Sciatic nerve (tissue), 2 donors: ENCODE data around the gene KCNQ1. TPM values are rescaled to one million over a fixed set of nuclear protein-coding genes. Genes with fewer than 3 reads are reported as not detected.
A peak's percentile ranks its signal among the peaks of the same experiment; 100 is the strongest.
"Not testable (repeated sequence)": the region's sequence is repeated elsewhere in the genome, so short reads cannot be mapped to it uniquely, and the experiment has no call there.

Experiments used
- ATAC-seq: fragments of 200-7000 bp; cut with Tn5 transposase; one replicate; pipeline ENCODE4 v1.9.1; 2020; ENCODE audit warnings: mild to moderate bottlenecking, moderate library complexity
- DNase-seq: peaks from one replicate; pipeline ENCODE4 v3.0.0-alpha.2; 2020; ENCODE audit warnings: low spot score
- intact Hi-C: fragments of 100-400 bp; cut with DNase I; formaldehyde crosslinking; loops from one replicate; pipeline ENCODE4 v1.14.2; 2022
- total RNA-seq: library from RNA; stranded (reverse); fragmentation: NEBNext Ultra II Directional; extraction: Animal tissue kit (Norgen Biotek cat#: 25700); gene quantifications from one replicate; pipeline ENCODE4 v1.2.1, GENCODE V29; 2021
- donor health status: DM: no; HTN: no; CAD: no.
- donor health status: DM: no; HTN: no; CAD: no.

KCNQ1 gene
- total RNA-seq, 1 donor from 2014 or later: 6.2 TPM

DNA sequence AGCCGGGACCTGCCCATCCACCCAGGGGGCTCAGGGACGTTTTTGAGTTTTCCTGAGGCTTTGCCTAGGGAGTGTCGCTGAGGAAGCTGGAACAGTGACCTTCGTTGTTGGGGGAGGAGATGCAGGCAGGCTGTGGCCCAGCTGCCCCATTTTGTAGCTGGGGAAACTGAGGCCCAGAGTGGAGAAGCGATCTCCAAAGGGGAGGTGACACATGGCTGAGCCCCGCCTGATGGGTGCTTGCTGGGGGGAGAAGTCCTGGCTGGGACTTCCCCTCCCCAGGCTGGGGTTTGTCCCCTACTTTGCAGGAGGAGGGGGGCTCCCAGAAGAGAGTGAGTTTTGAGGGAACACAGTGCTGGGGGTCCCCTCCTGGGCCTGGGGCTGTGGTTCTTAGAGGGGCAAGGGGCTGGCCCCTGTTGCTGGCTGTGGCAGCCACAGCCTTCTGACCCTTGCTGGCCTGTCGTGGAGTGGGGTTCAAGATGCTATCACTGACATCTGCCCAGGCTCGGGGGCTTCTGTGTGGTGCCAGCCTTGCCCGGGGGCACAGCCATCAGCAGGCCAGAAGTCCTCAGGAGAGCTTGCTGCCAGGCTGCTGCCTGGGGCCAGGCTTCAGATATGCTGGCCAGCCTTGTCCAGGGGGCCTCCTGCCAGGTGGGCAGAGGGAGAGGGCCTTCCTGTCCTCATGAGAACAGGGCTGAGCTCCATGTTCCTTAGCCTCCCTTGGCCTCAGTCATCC lies 21.4 kb downstream of the KCNQ1 start:
- intact Hi-C loops: no loop called here
- DNase-seq (peak; percentile 41), ATAC-seq (no peak)

DNA sequence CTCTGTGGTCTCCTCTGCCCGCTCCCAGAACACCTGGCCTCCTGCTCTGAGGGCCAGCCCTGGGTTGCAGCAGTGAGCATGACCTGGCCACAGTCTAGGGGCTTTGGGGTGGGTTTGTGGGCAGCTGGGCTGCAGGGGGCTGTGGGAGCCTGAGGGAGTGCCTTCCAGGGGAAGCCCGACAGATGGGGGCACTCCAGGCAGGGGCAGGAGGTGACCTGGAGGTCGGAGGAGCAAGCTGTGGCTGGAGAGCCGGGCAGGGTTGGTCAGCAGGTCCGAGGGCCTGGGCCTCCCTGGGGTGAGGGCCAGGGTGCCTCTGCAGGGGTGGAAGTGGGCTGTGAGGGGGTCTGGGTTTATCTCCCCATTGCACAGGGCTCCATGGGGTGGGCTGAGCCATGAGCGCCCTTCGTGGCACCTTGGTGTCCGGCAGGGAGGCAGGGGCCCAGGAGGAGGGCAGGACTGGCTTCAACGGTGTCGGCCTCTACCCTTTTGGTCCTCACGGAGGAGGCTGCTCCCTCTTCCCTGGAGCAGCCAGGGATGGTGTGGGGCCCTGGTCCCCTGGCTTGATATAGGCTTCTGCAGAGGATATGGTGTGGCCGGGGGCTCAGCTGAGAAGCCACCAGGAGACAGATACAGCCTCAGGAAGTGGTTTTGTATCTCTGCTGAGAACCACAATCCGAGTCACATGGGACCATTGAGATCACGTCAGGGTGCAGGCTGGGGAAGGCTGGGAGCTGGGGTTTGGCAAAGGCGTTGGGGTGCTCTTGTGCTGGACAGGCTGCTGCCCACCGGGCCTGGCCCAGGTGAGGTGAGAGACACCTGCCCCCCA lies 22.3 kb downstream of the KCNQ1 start:
- peak; percentile 47 for ATAC-seq
- peak; percentile 53 for DNase-seq
- intact Hi-C loops: no loop called here

DNA sequence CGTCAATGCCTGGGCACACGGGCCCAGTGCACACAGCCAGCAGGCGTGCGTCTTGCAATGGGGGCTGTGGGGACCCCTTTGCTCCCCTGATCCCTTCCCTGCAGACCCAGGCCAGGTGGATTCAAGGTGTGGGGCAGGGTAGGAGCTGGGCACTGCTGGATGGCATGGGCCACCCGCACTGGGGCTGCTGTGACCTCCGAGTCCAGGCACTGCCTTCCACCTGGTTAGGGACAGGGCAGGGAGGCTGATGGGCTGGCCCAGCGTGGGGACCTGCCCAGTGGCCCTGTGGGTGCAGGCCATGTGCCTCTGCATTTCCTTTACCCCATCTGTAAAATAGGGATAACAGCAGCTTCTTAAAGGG lies 22.9 kb downstream of the KCNQ1 start:
- ATAC-seq: no peak
- intact Hi-C loops: no loop called here
- DNase-seq: peak; percentile 38

DNA sequence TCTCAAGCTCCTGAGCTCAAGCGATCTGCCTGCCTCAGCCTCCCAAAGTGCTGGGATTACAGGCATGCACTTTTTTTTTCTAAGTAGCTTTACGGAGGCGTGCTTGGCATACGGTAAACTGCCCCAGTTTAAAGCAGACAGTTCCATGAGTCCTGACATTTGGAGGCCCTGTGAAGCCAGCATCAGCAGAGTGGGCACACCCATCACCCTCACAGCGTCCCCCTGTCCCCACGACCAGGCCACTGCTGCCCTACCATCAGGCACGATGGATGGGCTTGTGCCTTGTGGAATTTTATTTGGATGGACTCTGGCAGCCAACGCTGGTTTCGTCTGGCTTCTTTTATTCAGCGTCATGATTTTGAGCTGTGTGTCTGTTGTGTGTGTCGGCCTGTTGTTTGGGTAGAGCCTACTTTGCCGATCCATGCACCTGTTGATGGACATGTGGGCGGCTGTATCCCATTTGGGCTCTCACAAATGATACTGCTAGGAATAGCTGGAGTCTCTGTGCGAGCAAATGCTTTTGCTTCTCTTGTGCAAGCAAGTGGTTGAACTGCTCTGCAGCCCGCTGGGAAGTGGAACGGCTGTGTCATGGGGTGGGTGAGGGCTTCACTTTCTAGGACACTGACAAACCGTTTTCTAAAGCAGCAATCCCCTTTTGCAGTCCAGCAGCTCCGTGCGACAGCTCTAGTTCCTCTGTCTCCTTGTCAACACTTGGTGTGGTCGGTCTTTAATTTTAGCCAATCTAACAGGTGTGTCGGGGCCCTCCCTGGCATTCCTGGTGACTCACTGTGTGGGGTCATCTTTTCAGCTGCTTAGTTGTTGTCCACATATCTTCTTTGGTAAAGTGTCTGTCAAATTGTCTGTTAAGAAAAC lies 23.8 kb downstream of the KCNQ1 start:
- DNase-seq (peak; percentile 45), ATAC-seq (no peak)
- intact Hi-C loops: no loop called here

DNA sequence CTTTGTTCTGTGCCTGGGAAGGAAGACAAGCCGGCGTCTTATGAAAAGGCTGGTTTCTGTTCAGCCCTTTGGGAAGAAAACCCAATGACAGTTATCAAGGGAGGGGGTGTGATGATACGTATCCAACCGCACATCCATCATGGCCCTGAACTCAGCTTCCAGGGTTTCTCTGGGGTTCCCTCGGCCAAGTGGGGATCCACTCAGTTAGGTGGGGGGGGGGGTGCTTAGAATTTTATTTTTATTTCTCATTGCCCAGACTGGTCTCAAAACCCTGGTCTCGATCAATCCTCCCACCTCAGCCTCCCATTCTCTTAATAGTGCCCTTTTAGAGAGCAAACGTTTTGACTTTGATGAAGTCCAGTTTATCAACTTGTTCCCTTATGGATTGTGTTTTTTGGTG lies 25.7 kb downstream of the KCNQ1 start:
- DNase-seq (peak; percentile 5), ATAC-seq (no peak)
- intact Hi-C loops: no loop called here

DNA sequence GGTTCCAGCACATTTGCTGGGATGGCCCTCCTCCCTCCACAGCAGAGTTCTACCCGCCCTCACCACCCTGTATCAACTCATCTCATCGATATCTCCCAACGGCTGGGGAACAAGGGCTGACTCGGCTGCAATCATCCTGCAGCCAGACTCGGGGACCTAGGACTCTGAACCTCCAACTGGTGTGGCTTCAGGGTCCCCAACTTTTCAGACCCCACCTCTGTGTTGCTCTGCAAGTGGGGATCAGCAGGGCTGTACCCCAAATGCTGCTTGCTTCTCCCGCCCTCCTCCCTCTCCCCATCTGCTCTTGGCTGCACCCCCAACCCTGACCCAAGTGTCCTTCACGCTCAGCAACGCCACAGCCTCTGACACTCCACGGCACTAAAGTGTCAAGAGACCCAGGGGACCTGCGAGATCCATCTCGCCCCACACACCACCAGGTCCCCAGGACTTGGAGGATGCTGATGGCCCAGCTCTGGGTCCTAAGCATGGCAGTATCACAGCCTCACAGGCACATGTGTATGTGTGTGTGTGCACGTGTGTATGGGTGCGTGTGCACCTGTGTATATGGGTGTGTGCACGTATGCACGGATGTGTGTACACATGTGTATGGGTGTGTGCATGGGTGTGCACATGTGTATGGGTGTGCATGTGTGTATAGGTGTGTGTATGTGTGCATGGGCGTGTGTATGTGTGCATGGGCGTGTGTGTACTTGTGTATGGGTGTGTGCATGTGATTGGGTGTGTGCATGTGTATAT lies 26.4 kb downstream of the KCNQ1 start:
- peak; percentile 43 for DNase-seq
- no peak for ATAC-seq
- intact Hi-C loops: no loop called here

DNA sequence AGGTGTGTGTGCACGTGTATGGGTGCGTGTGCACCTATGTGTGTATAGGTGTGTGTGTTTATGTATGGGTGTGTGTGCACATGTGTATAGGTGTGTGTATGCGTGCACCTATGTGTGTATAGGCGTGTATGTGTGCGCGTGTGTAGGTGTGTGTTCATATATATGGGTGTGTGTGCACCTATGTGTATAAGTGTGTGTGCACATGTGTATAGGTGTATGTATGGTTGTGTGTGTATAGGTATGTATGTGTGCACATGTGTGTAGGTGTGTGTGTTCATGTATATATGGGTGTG lies 26.9 kb downstream of the KCNQ1 start:
- DNase-seq: peak; percentile 12
- intact Hi-C loops: no loop called here
- no peak for ATAC-seq

DNA sequence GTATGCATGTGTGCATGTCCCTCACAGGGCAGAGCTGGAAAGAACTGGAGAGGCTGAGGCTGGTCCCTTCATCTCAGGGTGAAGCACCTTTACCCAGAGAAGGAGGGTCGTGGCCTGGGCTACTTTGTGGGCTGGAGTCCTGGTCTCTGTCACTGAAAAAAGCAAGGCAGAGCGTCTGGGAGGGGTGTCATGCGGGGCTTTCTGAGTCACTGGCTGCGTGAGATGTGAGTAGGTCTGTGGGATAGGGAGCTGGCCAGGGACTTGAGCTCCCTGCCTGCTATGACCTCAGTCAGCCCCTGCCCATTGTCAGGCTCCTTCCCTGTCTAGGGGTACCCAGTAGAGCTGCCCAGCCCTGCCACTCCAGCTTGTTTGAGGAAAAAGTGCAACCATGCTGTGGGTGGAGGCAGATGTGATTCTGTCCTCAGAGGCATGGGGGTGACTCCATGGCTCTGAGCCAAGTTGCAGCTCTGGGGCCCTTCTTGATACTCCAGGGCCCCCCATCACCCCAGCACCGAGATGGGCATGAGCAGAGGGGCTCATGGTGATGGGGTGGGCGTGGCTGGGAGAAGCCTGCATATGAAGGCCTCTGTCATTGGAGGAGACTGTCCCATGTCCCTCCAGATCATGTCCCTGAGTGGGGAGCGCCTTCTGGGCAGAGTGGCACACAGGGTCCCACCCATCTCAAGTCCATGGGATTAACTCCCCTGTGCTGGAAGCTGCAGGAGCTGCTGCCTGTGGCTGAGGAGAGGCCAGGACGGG lies 27.8 kb downstream of the KCNQ1 start:
- ATAC-seq (no peak), DNase-seq (peak; percentile 35)
- intact Hi-C loops: no loop called here

DNA sequence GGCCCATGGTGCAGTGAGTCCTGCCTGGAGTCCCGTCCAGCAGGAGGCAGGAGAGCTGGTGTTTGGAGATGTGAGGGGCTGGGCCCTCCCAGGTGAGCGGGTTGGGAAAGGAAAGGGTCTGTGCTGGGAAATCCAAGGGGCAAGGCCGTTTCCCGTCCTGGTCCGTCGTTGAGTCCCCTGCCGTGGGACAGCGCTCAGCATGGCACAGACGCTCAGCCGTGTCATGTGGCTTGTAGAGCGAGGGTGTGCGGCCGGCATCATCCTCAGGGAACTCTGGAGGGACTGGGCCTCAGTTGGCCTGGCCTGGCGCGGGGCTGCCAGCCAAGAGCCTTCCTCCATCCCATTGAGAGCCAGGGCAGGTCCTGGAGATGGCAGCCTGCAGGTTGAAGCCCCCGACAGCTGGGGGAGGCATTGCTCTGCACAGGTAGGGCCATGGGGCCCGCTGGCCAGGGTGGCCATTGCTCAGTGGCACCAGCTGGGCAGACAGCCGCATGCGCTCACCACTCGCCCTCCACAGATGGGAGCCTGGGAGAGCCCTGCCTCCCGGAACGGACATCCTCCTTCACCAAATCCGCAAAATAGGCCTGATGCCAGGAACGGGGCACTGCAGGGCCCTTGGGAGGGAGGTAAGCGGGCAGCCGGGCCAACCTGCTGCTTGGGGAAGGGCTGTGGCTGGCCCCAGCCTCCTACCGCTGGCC lies 28.7 kb downstream of the KCNQ1 start:
- intact Hi-C loops: no loop called here
- DNase-seq (peak; percentile 53), ATAC-seq (no peak)

DNA sequence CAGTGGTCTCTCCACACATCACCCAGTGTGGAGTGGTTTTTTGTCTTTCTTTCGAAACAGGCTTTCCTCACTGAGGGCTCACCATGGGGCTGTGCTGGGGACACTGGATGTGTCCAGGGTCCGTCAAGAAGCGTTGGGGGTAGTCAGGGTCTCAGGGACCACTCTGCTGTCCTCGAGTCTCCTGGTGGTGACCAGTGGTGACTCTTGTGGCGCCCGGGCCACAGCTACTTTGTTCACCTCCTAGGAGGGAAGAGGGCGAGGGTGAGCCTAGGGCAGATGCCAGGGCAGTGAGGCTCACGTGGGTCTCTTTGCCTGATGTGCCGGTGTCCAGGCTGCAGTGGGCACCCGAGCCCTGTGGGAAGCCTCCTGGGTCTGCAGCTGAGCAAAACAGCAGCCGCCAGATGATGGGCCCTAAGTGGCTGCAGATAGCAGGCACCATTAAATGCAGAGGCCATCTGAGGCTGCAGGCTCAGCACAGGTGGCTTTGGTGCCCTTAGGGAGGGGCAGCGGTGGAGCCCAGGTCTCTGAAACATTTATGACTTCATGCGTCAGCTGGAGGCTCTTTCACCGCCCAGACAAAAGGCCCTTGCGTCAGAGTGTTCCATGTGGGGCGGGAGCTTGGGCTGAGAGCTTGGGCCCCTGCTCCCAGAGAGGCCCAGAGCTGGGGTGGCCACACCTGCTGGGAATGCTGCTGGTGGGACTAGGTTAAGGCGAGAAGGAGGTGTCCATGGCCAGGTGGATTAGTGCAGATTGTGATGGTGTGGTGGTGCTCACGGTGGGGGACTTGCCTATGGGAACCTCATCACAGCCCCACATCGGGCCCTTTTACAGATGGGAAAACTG lies 29.5 kb downstream of the KCNQ1 start:
- intact Hi-C loops: no loop called here
- ATAC-seq: no peak
- DNase-seq: no peak

DNA sequence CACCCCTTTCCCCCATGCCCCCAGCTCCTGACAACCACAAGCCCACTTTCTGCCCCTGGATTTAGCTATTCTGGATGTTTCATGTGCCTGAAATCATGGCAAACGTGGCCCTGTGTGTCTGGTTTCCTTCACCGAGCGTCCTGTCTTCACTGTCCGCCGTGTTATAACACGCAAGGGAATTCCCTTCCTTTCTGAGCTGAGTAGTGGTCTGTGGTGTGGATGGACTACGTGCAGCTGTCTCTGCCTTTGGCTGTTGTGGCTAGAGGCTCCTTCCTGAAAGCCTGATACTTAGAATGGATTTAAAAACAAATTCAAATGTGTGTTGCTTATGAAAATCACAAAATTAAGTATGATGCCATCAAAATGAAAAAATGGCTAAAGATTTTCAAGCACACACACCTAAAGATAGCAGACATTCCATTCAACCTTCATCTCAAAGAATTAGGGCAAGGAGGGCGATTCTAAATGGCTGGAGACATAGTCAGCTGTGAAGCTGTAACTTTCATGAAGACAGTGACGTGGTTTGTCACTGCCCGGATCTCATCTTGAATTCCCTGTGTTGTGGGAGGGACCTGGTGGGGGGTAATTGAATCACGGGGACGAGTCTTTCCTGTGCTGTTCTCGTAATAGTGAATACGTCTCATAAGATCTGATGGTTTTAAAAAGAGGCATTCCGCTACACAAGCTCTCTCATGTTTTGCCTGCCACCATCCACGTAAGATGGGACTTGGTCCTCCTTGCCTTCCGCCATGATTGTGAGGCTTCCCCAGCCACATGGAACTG lies 30.5 kb downstream of the KCNQ1 start:
- DNase-seq (no peak), ATAC-seq (no peak)
- intact Hi-C loops: no loop called here

DNA sequence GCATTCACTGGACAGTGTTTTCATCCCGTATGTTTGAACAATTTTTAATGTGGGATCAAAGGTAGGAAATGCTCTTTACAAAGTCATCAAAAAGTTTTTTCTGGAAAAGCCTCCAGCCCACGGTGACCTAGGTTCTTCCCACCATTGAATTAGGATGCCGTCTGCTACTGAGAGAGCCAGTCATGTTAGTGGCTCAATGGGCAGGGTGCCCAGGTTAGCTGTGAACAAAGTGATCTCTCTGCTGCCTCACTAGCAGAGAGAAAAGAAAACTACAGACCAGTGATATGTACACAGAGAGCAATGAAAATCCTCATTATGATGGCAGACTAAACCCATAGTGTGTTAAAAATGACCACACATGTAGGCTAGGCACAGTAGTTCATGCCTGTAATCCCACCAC lies 32.4 kb downstream of the KCNQ1 start:
- DNase-seq: no peak
- no peak for ATAC-seq
- intact Hi-C loops: no loop called here

DNA sequence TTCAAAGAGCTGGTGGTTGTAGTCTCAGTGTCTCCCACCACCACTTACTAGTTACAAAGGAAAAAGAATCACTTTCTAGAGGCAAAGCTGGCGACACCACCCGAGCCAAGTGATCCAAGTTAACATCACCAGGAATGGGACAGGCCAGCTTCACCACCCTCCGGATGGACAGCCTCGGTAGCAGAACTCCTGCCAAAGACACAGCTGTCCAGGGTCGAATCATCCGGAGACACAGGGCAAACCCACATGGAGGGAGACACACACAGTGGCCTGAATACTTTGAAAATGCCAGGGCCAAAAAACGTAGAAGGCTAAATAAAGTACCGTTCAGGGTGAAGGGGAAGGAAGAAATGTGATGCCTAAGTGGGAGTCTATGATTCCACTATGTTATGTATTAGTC lies 33.1 kb downstream of the KCNQ1 start:
- intact Hi-C loops: no loop called here
- ATAC-seq: no peak
- no peak for DNase-seq

DNA sequence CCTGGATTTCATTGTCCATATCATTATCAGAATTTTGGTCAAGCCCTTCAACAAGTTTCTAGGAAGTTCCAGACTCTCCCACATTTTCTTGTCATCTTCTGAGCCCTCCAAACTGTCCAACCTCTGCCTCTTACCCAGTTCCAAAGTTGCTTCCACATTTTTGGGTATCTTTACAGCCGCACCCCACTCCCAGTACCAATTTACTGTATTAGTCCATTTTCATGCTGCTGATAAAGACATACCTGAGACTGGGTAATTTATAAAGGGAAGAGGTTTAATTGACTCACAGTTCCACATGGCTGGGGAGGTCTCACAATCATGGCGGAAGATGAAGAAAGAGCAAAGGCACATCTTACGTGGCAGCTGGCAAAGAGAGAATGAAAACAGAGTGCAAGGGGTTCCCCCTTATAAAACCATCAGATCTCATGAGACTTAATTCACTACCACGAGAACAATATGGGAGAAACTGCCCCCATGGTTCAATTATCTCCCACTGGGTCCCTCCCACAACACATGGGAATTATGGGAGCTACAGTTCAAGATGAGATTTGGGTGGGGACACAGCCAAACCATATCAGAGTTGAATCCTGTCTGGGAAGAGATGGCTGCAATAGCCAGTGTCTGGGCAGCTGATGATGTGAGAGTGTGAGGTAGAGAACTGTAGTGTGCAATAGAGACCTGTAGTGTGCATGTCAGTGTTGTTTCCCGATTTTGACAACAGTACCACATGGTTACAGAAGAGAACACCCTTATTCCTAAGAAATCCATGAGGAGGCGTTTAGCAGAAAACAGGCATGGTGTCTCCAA lies 35.5 kb downstream of the KCNQ1 start:
- intact Hi-C loops, ATAC-seq, DNase-seq: not testable (repeated sequence)

DNA sequence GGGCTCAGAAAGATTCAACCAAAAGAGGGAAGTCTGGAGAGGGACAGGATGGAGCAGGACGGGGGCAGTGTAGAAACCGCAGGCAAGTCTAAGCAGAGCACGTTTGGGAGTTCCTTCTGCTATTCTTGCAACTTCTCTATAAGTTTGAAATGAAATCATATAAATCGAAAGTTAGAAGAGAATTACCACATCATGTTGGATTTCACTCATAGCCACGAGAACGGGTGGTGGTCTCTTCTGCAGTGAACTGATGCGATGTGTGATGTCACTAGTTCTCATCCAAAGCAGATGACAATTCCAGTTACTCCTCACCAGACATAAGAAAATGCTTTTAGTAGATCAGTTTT lies 36.0 kb downstream of the KCNQ1 start:
- ATAC-seq (peak; percentile 72), DNase-seq (no peak)
- intact Hi-C loops: no loop called here

DNA sequence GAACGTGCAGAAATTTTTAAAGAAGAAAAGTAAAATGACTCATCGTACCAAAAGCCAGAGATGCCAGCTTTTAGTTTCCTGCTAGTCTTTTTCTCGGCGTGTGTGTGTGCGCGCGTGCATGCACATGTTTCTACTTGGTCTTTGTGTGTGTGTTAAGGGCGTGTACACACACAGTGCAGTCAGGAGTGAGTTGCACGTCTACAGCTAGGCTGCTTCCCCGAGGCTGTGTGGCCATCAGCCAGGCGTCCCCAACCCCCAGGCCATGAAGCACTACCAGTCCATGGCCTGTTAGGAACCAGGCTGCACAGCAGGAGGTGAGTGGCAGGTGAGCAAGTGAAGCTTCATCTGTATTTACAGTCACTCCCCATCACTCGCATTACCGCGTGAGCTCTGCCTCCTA lies 36.4 kb downstream of the KCNQ1 start:
- DNase-seq (no peak), ATAC-seq (peak; percentile 39)
- intact Hi-C loops: no loop called here
